Measurements from ENCODE around the gene DNAJB8. TPM values are rescaled to one million over a fixed set of nuclear protein-coding genes. Genes with fewer than 3 reads are reported as not detected.

DNAJB8 gene
- total RNA-seq, 4 donors from 2014 or later, result not detected

DNA sequence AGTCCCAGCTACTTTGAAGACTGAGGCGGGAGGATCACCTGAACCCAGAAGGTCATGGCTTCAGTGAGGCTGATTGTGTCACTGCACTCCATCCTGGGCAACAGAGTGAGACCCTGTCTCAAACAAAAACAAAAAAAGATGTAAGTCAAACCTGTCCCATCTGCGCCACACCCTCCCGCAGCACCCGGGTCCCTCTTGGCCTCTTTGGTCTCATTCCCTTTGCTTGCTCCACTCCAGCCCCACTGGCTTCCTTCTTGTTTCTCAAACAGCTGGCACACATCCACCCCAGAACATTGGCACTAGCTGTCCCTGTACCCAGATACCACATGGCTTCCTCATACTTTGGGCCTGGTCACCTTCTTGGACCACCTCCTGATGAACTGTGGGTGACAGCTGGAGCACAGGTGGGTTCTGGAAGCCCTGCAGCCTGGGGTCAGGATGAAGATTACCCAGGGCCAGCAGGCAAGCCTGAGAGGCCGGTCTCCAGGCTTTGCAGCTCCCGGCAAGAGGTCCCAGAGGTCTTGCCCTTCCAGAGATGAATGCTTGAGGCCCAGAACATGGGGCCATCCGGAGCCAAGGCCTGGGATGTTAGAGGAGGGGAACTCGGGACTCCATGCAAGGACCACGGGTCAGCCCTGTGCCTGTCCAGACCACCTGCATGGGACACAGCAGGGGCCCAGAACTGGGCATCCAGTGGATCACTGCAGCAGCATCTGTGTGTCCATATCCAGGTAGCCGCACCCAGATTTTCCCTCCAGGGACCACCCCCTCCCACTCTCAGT is 37.3 kb upstream of the DNAJB8 start:
- TF ChIP-seq, protein P1, sequence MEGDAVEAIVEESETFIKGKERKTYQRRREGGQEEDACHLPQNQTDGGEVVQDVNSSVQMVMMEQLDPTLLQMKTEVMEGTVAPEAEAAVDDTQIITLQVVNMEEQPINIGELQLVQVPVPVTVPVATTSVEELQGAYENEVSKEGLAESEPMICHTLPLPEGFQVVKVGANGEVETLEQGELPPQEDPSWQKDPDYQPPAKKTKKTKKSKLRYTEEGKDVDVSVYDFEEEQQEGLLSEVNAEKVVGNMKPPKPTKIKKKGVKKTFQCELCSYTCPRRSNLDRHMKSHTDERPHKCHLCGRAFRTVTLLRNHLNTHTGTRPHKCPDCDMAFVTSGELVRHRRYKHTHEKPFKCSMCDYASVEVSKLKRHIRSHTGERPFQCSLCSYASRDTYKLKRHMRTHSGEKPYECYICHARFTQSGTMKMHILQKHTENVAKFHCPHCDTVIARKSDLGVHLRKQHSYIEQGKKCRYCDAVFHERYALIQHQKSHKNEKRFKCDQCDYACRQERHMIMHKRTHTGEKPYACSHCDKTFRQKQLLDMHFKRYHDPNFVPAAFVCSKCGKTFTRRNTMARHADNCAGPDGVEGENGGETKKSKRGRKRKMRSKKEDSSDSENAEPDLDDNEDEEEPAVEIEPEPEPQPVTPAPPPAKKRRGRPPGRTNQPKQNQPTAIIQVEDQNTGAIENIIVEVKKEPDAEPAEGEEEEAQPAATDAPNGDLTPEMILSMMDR (IDR thresholded peaks at IDR 0.05; ENCODE audit: low read depth), result no peak

DNA sequence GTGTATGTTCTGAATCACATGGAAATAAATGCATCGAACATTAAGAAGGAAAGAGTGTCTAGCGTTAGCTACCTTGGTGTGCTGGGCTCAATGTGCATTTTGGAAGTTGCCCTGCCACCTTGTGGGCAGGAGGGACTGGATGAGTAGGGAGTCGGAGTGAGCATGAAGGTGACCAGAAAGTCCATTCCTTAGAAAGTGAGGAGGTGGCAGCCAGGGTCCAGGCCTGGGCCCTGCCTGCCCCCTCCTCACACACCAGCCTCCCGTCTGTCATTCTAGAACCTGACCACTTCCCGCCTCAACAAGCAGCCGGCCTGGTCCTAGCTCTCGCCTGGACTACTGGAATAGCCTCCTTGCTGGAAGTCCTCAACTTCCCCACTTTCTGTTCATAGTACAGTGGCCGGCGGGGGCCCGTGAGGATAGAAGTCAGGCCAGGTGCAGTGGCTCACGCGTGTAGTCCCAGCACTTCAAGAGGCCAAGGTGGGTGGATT is 36.5 kb upstream of the DNAJB8 start:
- TF ChIP-seq, protein P1 (IDR thresholded peaks at IDR 0.05; ENCODE audit: low read depth), result no peak

DNA sequence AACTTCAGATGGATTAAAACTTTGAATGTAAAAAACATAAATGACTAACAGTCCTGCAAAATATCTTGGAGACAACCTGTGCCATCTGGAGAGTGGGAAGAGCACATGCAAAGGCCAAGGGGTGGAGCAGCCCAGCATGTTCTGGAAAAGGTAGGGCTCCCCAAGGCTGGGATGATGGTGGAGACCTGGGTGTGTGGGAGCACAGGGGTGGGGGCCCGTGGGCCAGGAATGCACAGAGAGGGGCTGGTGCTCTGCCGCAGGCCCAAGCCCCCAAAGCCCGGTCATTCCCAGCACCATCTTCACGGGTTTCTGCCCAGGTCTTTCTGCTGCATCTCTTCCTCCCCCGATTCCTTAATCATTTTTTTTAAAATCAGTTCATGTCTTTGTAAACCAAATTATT is 36.0 kb upstream of the DNAJB8 start:
- TF ChIP-seq, protein P1 (IDR thresholded peaks at IDR 0.05; ENCODE audit: low read depth), result no peak

DNA sequence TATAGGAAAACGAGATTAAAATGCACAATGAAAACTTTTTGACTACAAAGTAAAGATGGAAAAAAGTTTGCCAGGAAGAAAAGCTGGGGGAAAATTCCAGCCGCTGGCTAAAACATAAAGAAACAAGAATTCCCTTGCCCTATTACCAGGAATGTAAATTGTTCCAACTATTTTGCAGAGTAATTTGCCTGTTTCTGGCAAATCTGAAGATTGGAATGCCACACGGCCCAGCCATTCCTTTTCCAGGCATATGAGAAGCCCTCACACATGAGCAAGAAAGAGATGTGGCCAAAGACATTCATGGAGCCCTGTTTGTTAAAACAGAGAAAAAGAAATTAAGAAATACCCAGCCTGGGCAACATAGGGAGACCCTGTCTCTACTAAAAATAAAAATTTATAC is 34.7 kb upstream of the DNAJB8 start:
- TF ChIP-seq, protein P1 (IDR thresholded peaks at IDR 0.05; ENCODE audit: low read depth), result no peak

DNA sequence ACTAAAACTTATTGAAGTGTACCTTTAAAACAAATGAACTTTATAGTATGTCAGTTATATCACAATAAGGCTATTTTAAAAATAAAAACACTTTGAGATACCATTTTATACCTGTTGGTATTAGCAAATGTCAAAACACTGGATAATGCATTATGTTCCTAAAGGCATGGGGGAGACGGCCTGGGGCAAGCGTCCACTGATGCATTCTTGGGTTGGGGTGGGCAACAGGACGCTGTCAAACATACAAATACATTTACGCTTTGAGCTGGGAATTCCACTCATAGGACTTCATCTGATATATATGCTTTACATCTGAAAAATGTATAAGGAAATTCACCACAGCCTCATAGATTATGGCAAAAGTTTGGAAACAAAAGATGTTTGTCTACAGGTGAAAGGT is 33.9 kb upstream of the DNAJB8 start:
- TF ChIP-seq, protein P1 (IDR thresholded peaks at IDR 0.05; ENCODE audit: low read depth), result no peak

DNA sequence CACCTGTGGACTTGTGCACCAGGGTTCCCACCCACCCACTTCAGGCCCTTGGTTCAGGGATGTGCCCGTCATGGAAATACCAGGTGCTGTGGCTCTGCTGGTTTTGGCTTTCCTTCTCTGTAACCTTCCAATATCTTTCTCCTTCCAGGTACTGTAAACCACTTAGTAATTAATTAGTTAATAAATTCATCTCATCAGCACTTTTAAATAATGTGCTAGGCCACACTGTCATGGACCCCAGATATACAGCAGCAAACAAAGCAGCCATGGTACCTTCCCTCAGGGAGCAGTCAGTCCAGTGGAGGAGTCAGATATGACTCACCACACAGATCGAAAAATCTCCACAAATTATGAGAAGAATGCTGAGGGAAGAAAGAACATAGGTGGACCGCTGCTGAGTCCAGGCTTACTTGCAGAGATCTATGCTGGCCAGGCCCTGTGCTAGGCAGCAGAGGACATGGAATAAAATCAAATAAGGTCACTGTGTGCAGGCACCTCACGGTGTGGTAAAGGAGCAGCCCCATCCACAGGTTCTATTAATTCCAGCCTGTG is 33.1 kb upstream of the DNAJB8 start:
- TF ChIP-seq, protein P1 (IDR thresholded peaks at IDR 0.05; ENCODE audit: low read depth), result no peak

DNA sequence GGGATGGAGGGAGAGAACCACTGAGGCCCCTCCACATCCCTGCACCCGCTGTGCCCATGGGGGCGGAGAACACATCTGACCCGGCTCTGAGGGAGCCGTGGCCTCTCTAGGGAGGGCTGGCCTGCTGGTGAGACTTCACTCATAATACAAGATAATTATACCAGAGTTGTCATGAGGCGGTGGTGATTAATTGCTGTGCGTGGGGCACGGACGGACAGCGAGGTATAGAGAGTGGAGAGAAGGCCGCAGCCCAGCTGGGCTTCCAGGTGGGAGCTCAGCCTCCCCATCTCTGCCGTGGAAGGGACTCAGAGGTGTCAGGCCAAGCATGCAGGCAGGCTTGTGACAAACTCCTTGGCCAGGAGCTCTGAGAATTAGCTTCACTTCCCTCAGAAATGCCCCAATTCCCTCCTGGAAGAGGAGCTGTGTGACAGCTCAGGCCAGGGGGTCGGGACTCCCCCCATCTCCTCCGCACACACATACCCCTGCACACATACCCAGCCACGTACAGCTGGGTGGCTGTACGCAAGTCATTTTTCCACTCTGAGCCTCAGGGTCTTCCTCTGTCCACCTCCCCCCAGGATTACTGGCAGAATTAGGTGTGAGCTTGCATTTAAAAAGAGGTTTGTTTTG is 32.3 kb upstream of the DNAJB8 start:
- TF ChIP-seq, protein P1 (IDR thresholded peaks at IDR 0.05; ENCODE audit: low read depth), result no peak

Measured in subcutaneous adipose tissue (tissue), 4 donors.